NCI-H2196 treated with DMSO at 0.1 percent for 48 hours (cell line): ENCODE results near the gene GSS.
A peak's percentile ranks its signal among the peaks of the same experiment; 100 is the strongest.

ENCODE experiments used
- DNase-seq: peaks from one replicate; lab custom pipeline; 2025; ENCODE audit not compliant: unreplicated experiment; lab: John Stamatoyannopoulos, UW

The GSS gene

GRCh38 chr20:34978092-34978744 lies 22.6 kb upstream of the GSS start:
- no peak for DNase-seq

DNA sequence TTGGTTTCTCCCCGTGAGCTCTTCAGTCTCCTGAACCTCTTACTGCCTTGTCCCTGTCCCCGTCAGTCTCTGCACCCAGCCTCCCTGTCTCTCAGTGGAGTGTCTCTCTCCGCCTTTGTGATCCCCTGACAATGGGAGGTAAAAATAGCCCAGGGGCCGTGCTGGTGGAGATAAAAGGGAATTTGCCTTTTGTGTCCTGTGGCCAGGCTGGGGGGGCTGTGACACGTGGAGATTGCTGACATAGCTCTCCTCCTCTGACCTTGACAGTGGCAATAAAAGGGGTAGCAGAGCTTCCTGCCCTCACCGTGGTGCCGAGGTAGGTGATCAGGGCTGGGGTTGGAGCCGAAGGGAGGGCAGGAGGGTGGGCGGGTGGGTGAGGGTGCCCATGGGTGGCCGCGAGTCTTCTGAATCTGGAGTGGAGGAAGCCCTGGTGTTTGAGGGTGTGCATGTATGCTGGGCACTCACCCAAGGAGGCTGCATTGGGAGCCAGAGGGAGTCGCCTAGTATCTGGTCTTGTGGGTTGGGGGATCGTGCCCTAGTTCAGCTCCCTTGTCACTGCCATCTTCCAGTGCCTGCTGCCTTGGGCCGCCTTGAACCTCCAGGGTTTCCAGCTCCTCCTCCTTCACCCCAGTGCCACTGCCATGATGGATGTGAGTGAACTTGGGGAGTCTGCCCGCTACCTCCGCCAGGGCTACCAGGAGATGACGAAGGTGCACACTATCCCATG lies 21.9 kb upstream of the GSS start:
- DNase-seq, result no peak

- DNase-seq, result no peak
Measured at GRCh38 chr20:34976286-34976685, 20.7 kb upstream of the GSS start.

- DNase-seq, result no peak
Measured at GRCh38 chr20:34974246-34974645, 18.6 kb upstream of the GSS start.

- no peak for DNase-seq
Measured at GRCh38 chr20:34971561-34972235, 16.1 kb upstream of the GSS start.

GRCh38 chr20:34970846-34971560 lies 15.4 kb upstream of the GSS start:
- no peak for DNase-seq

DNA sequence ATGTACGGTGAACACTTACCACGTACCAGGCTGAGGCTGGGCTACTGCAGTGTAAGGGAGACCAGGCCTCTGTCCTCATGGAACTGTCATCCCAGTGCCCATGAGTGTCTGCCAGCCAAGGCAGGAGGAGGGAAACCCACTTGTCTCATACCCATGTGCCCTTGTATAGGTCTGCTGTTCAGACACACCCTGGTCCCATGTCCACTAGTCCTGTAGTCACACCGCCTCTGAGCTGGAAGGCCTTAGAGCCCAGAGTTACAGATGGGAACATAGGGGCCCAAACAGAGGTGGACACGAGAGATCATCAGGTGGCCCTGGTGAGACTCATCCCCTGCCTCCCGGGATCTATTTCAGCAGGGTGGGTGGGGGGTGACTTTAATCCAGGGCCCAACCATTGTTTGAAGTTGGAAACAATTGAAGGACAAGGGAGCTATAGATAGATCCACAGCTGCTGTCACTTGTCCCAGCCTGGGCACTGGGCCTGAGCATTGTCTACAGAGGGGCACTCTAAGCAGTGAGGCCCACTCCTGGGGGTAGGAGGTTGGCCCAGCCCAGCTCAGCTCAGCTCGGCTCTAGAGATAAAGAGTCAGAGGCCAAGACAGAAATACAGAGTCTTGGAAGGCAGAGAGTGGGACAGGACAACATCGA lies 14.7 kb upstream of the GSS start:
- no peak for DNase-seq

DNA sequence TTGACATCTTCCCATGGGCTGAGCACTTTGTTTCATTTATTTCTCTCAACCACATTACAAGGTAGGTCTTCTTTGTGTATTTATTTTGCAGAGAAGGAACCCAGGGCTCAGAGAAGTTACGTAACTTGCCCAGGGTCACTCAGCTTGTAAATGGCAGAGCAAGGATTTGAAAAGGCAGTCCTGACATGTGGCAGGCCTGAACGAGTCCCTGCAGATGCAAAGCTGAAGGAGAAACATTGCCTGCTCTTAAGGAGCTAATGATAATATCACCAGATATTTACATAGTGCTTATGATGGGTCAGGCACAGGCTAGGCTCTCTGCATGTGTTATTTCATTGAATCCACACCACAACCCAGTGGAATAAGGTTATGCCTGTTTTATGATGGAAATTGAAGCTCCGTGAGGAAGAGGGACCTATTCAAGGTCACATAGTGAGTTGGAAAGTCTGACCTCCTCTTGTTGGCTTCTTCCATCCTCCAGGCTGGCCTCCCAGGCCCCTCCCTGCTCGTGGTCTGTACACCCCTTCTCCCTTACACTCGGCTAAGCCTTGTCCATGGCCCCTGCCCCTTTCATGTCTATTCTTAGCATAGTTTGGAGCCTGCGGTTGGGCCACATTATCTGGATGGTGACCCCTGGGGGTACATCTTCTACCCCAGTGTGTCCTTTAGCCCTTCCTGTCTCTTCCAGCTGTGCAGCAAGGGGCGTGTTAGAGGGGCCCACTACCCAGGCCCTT lies 12.6 kb upstream of the GSS start:
- DNase-seq, result no peak

DNA sequence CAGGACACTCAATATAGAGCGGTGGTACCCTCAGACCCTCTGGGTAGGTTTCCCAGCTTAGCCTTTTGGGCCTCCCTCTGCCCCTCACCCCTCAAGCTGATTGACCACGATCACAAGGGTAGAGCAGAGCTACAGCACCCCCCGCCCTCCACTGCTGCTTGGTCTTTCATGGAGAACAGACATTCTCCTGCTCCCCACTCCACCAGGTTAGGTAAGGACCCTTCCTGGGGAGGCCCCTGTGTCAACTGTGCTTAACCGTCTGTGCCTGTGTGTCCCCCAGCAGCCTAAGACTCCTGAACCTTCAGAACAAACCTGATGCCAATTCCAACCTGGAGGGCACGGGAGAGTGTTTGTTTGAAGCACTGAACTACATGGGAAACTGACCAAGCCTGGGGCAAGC lies 11.8 kb upstream of the GSS start:
- DNase-seq, result no peak

GRCh38 chr20:34965051-34965450 lies 9.4 kb upstream of the GSS start:
- no peak for DNase-seq

- DNase-seq, result no peak
Measured at GRCh38 chr20:34964486-34964885, 8.9 kb upstream of the GSS start.

DNA sequence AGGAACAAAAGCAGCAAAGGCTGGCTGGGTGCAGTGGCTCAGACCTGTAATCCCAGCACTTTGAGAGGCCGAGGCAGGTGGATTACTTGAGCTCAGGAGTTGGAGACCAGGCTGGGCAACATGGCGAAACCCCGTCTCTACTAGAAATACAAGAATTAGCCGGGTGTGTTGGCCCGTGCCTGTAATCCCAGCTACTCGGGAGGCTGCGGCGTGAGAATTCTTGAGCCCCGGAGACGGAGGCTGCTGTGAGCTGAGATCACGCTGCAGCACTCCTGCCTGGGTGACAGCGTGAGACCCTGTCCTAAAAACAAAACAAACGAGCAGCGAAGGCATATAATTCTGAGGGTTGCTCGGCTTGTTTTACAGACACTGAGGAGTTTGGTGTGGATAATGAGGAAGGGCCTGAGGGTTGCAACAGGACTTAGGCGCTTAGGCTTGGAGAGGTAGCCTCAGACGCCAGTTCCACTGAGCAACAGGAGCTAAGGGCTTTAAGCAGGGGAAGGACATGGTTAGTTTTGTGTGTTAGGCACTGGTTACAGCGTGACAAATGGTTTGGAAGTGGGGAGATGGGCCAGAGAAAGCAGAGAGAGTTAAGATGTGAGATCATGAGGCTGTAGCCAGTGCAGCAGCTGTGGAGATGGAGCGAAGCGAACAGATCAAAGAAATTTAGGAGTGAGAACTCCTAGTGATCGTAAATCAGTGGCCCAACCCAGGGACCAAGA lies 1.3 kb upstream of the GSS start:
- DNase-seq, result no peak

- DNase-seq, result no peak
Measured at GRCh38 chr20:34956041-34956458, 444 bp upstream of the GSS start.

DNA sequence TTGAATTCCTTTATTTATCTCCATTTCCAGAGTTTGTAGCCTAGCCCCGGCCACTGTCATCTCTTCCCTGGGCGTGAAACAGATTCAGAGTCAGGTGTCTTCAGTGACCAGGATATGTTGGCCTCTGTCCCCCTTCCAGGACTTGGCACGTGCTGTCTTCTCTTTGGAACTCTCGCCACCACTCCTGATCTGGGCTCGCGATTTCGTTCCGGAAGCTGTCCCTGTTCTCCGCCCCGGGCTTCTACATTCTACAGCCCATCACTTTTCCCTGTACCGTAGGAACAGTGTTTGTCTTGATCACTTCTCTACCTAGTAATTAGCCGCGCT lies 739 bp downstream of the GSS start:
- peak; percentile 24 for DNase-seq

DNA sequence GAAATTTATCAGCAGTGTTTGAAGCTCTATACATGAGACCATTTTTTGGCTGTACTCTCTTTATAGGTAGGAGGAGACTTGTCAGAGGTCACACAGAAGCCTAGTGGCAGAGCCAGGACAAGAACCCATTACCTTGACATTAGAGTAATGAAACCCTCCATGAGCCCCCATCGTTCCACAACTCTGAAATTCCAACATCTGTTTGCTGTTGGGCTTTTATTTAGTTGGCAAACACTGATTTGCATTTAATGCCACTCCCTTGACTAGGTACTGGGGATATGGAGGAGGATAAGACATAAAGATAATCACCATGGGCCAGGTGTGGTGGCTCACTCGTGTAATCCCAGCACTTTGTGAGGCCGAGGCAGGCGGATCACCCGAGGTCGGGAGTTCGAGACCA lies 1.6 kb downstream of the GSS start:
- no peak for DNase-seq

- DNase-seq, result no peak
Measured at GRCh38 chr20:34952671-34953070, 2.9 kb downstream of the GSS start.

GRCh38 chr20:34951652-34952051 lies 4.0 kb downstream of the GSS start:
- DNase-seq, result no peak

DNA sequence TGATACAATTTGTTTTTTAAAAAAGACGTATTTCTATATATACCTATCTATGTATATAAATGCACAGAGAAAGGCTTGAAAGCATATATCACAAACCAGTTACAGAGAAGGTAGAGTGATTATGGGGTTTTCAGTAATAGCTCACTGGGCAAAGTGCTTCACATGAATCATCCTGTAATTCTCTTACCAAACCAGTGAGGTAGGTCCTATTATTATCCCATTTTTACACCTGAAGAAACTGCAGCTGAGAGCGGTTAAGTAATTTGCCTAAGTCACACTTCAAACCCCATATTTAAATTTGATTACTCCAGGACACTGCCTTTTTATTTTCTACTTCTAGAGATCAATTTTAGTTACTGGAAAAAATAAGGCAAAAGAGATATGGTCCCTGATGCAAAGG lies 4.4 kb downstream of the GSS start:
- no peak for DNase-seq

- no peak for DNase-seq
Measured at GRCh38 chr20:34949120-34949519, 6.5 kb downstream of the GSS start.

- DNase-seq, result no peak
Measured at GRCh38 chr20:34948030-34948429, 7.6 kb downstream of the GSS start.
